GM19193 (cell line): ENCODE results near the gene HSD11B1L.

Experiments used
- POLR2A ChIP-seq: IDR thresholded peaks from 4 replicates; pipeline ENCODE4 v1.6.1; 2011; ENCODE audit not compliant: insufficient read depth, insufficient read length; ENCODE audit errors: extremely low read depth

Gene HSD11B1L

GRCh38 chr19:5680437-5681368 lies at the start of gene HSD11B1L, which contains the start of gene MICOS13:
Gene HSD11B1L (plus strand): TSS chr19:5681027. CDS start chr19:5684833, 3,806 bp downstream.
Gene MICOS13 (minus strand): TSS chr19:5680516. CDS start chr19:5680486, 30 bp downstream.
- TF ChIP-seq POLR2A = peak; percentile 75

GRCh38 chr19:5631567-5632240 lies 49.1 kb upstream of the HSD11B1L start:
- TF ChIP-seq POLR2A = no peak

- TF ChIP-seq POLR2A = no peak
Observed at GRCh38 chr19:5632241-5632612, 48.6 kb upstream of the HSD11B1L start.

- TF ChIP-seq POLR2A = no peak
Observed at GRCh38 chr19:5632657-5633056, 48.2 kb upstream of the HSD11B1L start.

GRCh38 chr19:5635427-5635826 lies 45.4 kb upstream of the HSD11B1L start:
- TF ChIP-seq POLR2A = no peak

GRCh38 chr19:5637971-5638370 lies 42.9 kb upstream of the HSD11B1L start:
- no peak for TF ChIP-seq POLR2A

- no peak for TF ChIP-seq POLR2A
Observed at GRCh38 chr19:5641171-5641570, 39.7 kb upstream of the HSD11B1L start.

GRCh38 chr19:5642204-5642603 lies 38.6 kb upstream of the HSD11B1L start:
- TF ChIP-seq POLR2A = no peak

- TF ChIP-seq POLR2A = no peak
Observed at GRCh38 chr19:5643060-5643459, 37.8 kb upstream of the HSD11B1L start.

GRCh38 chr19:5644037-5644436 lies 36.8 kb upstream of the HSD11B1L start:
- TF ChIP-seq POLR2A = no peak

GRCh38 chr19:5645409-5645808 lies 35.4 kb upstream of the HSD11B1L start:
- TF ChIP-seq POLR2A = no peak

GRCh38 chr19:5646703-5647102 lies 34.1 kb upstream of the HSD11B1L start:
- TF ChIP-seq POLR2A = no peak

- no peak for TF ChIP-seq POLR2A
Observed at GRCh38 chr19:5648464-5648863, 32.4 kb upstream of the HSD11B1L start.

GRCh38 chr19:5651361-5651760 lies 29.5 kb upstream of the HSD11B1L start:
- no peak for TF ChIP-seq POLR2A

GRCh38 chr19:5652261-5652660 lies 28.6 kb upstream of the HSD11B1L start:
- no peak for TF ChIP-seq POLR2A

- no peak for TF ChIP-seq POLR2A
Observed at GRCh38 chr19:5654931-5655330, 25.9 kb upstream of the HSD11B1L start.
